HepG2 (cell line): ENCODE data around the gene CPT1B. TPM values are rescaled to one million over a fixed set of nuclear protein-coding genes. Genes with fewer than 3 reads are reported as not detected.

Source experiments
- ATAC-seq: fragments of 200-7000 bp; cut with Tn5 transposase; 3 replicates; pipeline ENCODE4 v1.9.1; 2020; ENCODE audit warnings: mild to moderate bottlenecking, moderate library complexity
- BruUV-seq: library from RNA; stranded (reverse); fragments of 400-500 nt; replicated peaks from 2 replicates; lab custom pipeline; 2021; lab: Mats Ljungman, UMichigan
- CTCF ChIA-PET: fragments of 300-600 bp; formaldehyde crosslinking; extraction: SDS; loops from one replicate; lab custom pipeline; 2021; ENCODE audit warnings: low total read pairs, inconsistent platforms, low intra/inter-chr PET ratio; lab: Yijun Ruan, JAX
- POLR2A ChIA-PET: fragments of 350-600 bp; sonication (Branson Sonifier 250); formaldehyde crosslinking; loops from one replicate; lab custom pipeline; 2020; ENCODE audit warnings: antibody characterized with exemption, inconsistent platforms; lab: Yijun Ruan, JAX
- DNase-seq: peaks from one replicate; pipeline ENCODE4 v3.0.0-alpha.2; 2015; ENCODE audit warnings: low spot score
- FAIRE-seq: peaks from 3 replicates; lab custom pipeline; 2011; peaks lifted over from hg19 to GRCh38; lab: Jason Lieb, UNC
- H2AFZ ChIP-seq: one replicate; pipeline ENCODE4 v1.6.1; 2011; ENCODE audit warnings: low read length, inconsistent platforms
- H3K27ac ChIP-seq: fragments of 300-600 bp; 3 replicates; pipeline ENCODE4 v1.8.0; 2011; ENCODE audit warnings: mixed run types, mild to moderate bottlenecking, mixed read lengths, low read length, inconsistent platforms; ENCODE audit not compliant: insufficient read depth; ENCODE audit errors: extremely low read length
- H3K27me3 ChIP-seq, 2 experiments: fragments of 200-600 bp in 1 of 2; 2 replicates in 1 of 2; 3 replicates in 1 of 2; pipeline versions ENCODE4 v1.6.0 to v1.8.0; 2011; ENCODE audit warnings: low read length in 2 of 2, mild to moderate bottlenecking in 2 of 2, moderate library complexity in 2 of 2, inconsistent platforms in 1 of 2; ENCODE audit not compliant: insufficient read depth in 2 of 2, control insufficient read depth in 1 of 2
- H3K36me3 ChIP-seq, 2 experiments: fragments of 200-600 bp in 1 of 2; replicated peaks in 1 of 2; 2 replicates in 1 of 2; 3 replicates in 1 of 2; pipeline versions ENCODE4 v1.5.1 to v1.8.0; 2011; ENCODE audit warnings: low read length in 2 of 2, inconsistent platforms in 1 of 2; ENCODE audit not compliant: insufficient read depth in 2 of 2, control insufficient read depth in 1 of 2
- H3K4me1 ChIP-seq: 2 replicates; pipeline ENCODE4 v1.5.1; 2012; ENCODE audit warnings: low read length, inconsistent platforms; ENCODE audit not compliant: insufficient read depth
- H3K4me2 ChIP-seq: 2 replicates; pipeline ENCODE4 v1.6.0; 2011; ENCODE audit warnings: low read depth, low read length, inconsistent platforms
- H3K4me3 ChIP-seq, 3 experiments: fragments of 200-600 bp in 1 of 3; sonication (generic), shearing (Covaris generic) in 1 of 3; replicated peaks in 1 of 3; 2 replicates each; pipeline ENCODE4 v1.5.1; 2011 to 2016; ENCODE audit warnings: low read length in 3 of 3, inconsistent platforms in 2 of 3, low read depth in 2 of 3, mild to moderate bottlenecking in 2 of 3, control low read depth in 1 of 3, mixed read lengths in 1 of 3; ENCODE audit not compliant: insufficient read depth in 1 of 3
- H3K79me2 ChIP-seq: one replicate; pipeline ENCODE4 v1.6.1; 2011; ENCODE audit warnings: low read length, inconsistent platforms; ENCODE audit not compliant: insufficient read depth
- H3K9ac ChIP-seq: 2 replicates; pipeline ENCODE4 v1.6.0; 2011; ENCODE audit warnings: mild to moderate bottlenecking, low read depth, low read length, inconsistent platforms; ENCODE audit not compliant: insufficient read depth
- H3K9me3 ChIP-seq: 2 replicates; pipeline ENCODE4 v1.5.1; 2012; ENCODE audit warnings: mild to moderate bottlenecking, low read length
- H4K20me1 ChIP-seq: 2 replicates; pipeline ENCODE4 v1.6.0; 2011; ENCODE audit warnings: inconsistent platforms, mild to moderate bottlenecking, low read length, moderate library complexity; ENCODE audit not compliant: insufficient read depth
- CEBPG ChIP-seq: IDR thresholded peaks from 2 replicates; pipeline ENCODE4 v1.6.1; 2016
- GATAD1 ChIP-seq: IDR thresholded peaks from 2 replicates; pipeline ENCODE4 v1.6.1; 2016; ENCODE audit warnings: missing genetic modification reagents, missing compliant biosample characterization
- MAZ ChIP-seq, 2 experiments: sonication (generic) in 1 of 2; formaldehyde crosslinking in 1 of 2; IDR thresholded peaks; 2 replicates each; pipeline versions ENCODE4 v1.5.0 to v1.6.1; 2012 to 2020; ENCODE audit warnings: low read depth in 2 of 2, mild to moderate bottlenecking in 2 of 2, borderline replicate concordance in 1 of 2, improper control_type of control experiment in 1 of 2, low read length in 1 of 2, missing genetic modification reagents in 1 of 2, moderate library complexity in 1 of 2
- MYC ChIP-seq: sonication (generic); formaldehyde crosslinking; IDR thresholded peaks from 2 replicates; pipeline ENCODE4 v1.9.0; 2021; ENCODE audit warnings: missing genetic modification reagents, borderline replicate concordance
- RARA ChIP-seq: IDR thresholded peaks from 2 replicates; pipeline ENCODE4 v1.6.1; 2016; ENCODE audit warnings: missing genetic modification reagents, missing compliant biosample characterization
- SRY ChIP-seq: sonication (generic); formaldehyde crosslinking; IDR thresholded peaks from 2 replicates; pipeline ENCODE4 v1.8.0; 2022; ENCODE audit warnings: mild to moderate bottlenecking, missing genetic modification reagents
- TOPORS ChIP-seq: sonication (generic); formaldehyde crosslinking; IDR thresholded peaks from 2 replicates; pipeline ENCODE4 v1.8.0; 2023; ENCODE audit warnings: mild to moderate bottlenecking, missing genetic modification reagents
- ZBTB1 ChIP-seq: sonication (generic); formaldehyde crosslinking; IDR thresholded peaks from 2 replicates; pipeline ENCODE4 v1.4.0; 2020; ENCODE audit warnings: missing genetic modification reagents, borderline replicate concordance
- ZNF30 ChIP-seq: sonication (generic); formaldehyde crosslinking; IDR thresholded peaks from 2 replicates; pipeline ENCODE4 v1.5.0; 2020; ENCODE audit warnings: mild to moderate bottlenecking, missing genetic modification reagents
- ZNF552 ChIP-seq: sonication (generic); formaldehyde crosslinking; IDR thresholded peaks from 2 replicates; pipeline ENCODE4 v1.9.0; 2022; ENCODE audit warnings: missing genetic modification reagents, mild to moderate bottlenecking, borderline replicate concordance
- ZNF850 ChIP-seq: sonication (generic); formaldehyde crosslinking; conservative IDR thresholded peaks from 2 replicates; pipeline ENCODE4 v1.9.0; 2021; ENCODE audit warnings: mild to moderate bottlenecking, missing genetic modification reagents
- WGBS: methylation state at CpG from one replicate; pipeline ENCODE4 v1.1.6; 2017; ENCODE audit warnings: low lambda C conversion rate; 5-methylcytosine and 5-hydroxymethylcytosine counted together
- in situ Hi-C: cut with HindIII; loops from 2 replicates; pipeline ENCODE4 v1.10.0; 2017; ENCODE audit warnings: low pct_unique_long_range_greater_than_20kb; ENCODE audit not compliant: extremely low pct_ligation_motif_present
- intact Hi-C: fragments of 100-400 bp; cut with micrococcal nuclease; formaldehyde crosslinking; loops from one replicate; pipeline ENCODE4 v1.10.0; 2022; ENCODE audit not compliant: unreplicated experiment
- polyA plus RNA-seq, 8 experiments: library from polyadenylated mRNA; depleted of rRNA in 3 of 8; stranded (reverse) in 7 of 8; unstranded in 1 of 8; fragments of >200 nt; fragmentation: Illumina TruSeq in 4 of 8; extraction: Trizol in 4 of 8; gene quantifications; 2 replicates each; pipeline versions ENCODE4 v1.2.1 to v1.2.3, GENCODE V29; 2011 to 2016; ENCODE audit warnings: low read depth in 4 of 8, missing spikeins in 1 of 8, mixed read lengths in 1 of 8; ENCODE audit not compliant: insufficient read depth in 1 of 8
- total RNA-seq, 5 experiments: library from RNA; depleted of rRNA; stranded (reverse); fragments of >200 nt; fragmentation: Illumina TruSeq; extraction: Trizol; gene quantifications; 2 replicates each; pipeline ENCODE4 v1.2.3, GENCODE V29; 2016; ENCODE audit warnings: low read depth in 1 of 5
- TF ChIP-seq, protein P1 (sequence below): sonication (generic); formaldehyde crosslinking; IDR thresholded peaks from 2 replicates; pipeline ENCODE4 v1.5.0; 2020; ENCODE audit warnings: mild to moderate bottlenecking, missing genetic modification reagents
- TF ChIP-seq, protein P2 (sequence below): sonication (generic); formaldehyde crosslinking; IDR thresholded peaks from 2 replicates; pipeline ENCODE4 v1.4.0; 2020; ENCODE audit warnings: missing genetic modification reagents, borderline replicate concordance
- TF ChIP-seq, protein P3 (sequence below): sonication (generic); formaldehyde crosslinking; IDR thresholded peaks from 2 replicates; pipeline ENCODE4 v1.5.0; 2020; ENCODE audit warnings: missing genetic modification reagents

Gene CPT1B
- total and polyA plus RNA-seq, 2 of the 13 experiments (the other 11 are each of a cell fraction or from before 2014, with no cell fraction given), result 9.2 to 19.5 TPM

DNA sequence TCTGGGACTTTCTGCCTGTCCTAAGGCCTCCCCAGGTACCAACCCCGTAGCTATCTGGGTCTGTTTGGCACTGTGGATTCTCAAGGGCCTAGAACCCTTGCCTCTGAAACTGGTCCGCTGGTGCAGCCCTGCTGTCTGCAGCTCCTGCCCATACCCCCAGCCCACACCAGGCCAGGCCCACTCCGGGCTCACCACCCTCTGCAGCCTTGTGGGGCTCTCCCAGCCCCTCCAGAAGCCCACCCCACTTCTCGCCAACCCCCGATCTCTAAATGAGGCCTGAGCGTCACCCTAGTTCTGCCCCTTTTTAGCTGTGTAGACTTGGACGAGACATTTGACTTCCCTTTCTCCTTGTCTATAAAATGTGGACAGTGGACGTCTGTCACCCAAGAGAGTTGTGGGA is 27.8 kb downstream of the CPT1B start (continued):
- TF ChIP-seq, protein P1, sequence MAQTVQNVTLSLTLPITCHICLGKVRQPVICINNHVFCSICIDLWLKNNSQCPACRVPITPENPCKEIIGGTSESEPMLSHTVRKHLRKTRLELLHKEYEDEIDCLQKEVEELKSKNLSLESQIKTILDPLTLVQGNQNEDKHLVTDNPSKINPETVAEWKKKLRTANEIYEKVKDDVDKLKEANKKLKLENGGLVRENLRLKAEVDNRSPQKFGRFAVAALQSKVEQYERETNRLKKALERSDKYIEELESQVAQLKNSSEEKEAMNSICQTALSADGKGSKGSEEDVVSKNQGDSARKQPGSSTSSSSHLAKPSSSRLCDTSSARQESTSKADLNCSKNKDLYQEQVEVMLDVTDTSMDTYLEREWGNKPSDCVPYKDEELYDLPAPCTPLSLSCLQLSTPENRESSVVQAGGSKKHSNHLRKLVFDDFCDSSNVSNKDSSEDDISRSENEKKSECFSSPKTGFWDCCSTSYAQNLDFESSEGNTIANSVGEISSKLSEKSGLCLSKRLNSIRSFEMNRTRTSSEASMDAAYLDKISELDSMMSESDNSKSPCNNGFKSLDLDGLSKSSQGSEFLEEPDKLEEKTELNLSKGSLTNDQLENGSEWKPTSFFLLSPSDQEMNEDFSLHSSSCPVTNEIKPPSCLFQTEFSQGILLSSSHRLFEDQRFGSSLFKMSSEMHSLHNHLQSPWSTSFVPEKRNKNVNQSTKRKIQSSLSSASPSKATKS, result no peak
- TF ChIP-seq CEBPG (CRISPR knock-in tag) (no peak), RARA (CRISPR knock-in tag) (no peak), GATAD1 (CRISPR knock-in tag) (no peak)
- TF ChIP-seq, all 625 proteins: peak for 0

DNA sequence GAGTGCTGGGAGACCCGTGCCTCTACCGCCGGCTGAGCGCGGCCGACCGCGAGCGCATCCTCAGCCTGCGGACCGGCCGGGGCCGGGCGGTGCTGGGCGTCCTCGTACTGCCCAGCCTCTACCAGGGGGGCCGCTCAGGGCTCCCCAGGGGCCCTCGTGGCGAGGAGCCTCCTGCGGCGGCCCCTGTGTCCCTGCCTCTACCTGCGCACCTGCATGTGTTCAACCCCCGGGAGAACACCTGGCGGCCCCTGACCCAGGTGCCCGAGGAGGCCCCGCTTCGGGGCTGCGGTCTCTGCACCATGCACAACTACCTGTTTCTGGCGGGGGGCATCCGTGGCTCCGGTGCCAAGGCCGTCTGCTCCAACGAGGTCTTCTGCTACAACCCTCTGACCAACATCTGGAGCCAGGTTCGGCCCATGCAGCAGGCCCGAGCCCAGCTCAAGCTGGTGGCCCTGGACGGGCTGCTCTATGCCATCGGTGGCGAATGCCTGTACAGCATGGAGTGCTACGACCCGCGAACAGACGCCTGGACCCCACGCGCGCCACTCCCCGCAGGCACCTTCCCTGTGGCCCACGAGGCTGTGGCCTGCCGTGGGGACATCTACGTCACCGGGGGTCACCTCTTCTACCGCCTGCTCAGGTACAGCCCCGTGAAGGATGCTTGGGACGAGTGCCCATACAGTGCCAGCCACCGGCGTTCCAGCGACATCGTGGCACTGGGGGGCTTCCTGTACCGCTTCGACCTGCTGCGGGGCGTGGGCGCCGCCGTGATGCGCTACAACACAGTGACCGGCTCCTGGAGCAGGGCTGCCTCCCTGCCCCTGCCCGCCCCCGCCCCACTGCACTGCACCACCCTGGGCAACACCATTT is 29.1 kb downstream of the CPT1B start:
- DNase-seq, result no peak
- no peaks in the 10 kb centered on the region for H3K9me3 ChIP-seq
- no peak for FAIRE-seq
- in situ Hi-C loops, result no loop called here
- H3K36me3 ChIP-seq, result no peaks in the 10 kb centered on the region
- no peak overlapping the region for H3K4me2 ChIP-seq
- whole genome bisulfite sequencing, result 83% methylated on average over 10 of the region's 68 CpGs
- no peak overlapping the region for H3K9ac ChIP-seq
- CTCF ChIA-PET, result no interaction called here
- no peak overlapping the region for H2AFZ ChIP-seq
- H3K27ac ChIP-seq, result no peak overlapping the region
- H3K4me1 ChIP-seq, result peaks cover 24% of the 10 kb centered on the region
- H3K79me2 ChIP-seq, result no peaks in the 10 kb centered on the region
- no peak overlapping the region for H3K4me3 ChIP-seq
- peaks cover 3 to 30% of the 10 kb centered on the region in 2 experiments for H3K27me3 ChIP-seq
- H4K20me1 ChIP-seq, result no peaks in the 10 kb centered on the region
- no peak for TF ChIP-seq SRY (CRISPR knock-in tag)
- TF ChIP-seq ZNF30, result no peak
- TF ChIP-seq ZNF850 (CRISPR knock-in tag), result no peak
- TF ChIP-seq, protein P2, sequence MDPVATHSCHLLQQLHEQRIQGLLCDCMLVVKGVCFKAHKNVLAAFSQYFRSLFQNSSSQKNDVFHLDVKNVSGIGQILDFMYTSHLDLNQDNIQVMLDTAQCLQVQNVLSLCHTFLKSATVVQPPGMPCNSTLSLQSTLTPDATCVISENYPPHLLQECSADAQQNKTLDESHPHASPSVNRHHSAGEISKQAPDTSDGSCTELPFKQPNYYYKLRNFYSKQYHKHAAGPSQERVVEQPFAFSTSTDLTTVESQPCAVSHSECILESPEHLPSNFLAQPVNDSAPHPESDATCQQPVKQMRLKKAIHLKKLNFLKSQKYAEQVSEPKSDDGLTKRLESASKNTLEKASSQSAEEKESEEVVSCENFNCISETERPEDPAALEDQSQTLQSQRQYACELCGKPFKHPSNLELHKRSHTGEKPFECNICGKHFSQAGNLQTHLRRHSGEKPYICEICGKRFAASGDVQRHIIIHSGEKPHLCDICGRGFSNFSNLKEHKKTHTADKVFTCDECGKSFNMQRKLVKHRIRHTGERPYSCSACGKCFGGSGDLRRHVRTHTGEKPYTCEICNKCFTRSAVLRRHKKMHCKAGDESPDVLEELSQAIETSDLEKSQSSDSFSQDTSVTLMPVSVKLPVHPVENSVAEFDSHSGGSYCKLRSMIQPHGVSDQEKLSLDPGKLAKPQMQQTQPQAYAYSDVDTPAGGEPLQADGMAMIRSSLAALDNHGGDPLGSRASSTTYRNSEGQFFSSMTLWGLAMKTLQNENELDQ (CRISPR knock-in tag), result no peak
- TF ChIP-seq MYC (CRISPR knock-in tag), result no peak
- TF ChIP-seq, protein P3, sequence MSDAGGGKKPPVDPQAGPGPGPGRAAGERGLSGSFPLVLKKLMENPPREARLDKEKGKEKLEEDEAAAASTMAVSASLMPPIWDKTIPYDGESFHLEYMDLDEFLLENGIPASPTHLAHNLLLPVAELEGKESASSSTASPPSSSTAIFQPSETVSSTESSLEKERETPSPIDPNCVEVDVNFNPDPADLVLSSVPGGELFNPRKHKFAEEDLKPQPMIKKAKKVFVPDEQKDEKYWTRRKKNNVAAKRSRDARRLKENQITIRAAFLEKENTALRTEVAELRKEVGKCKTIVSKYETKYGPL (CRISPR knock-in tag), result no peak
- no peak for TF ChIP-seq TOPORS
- no peak for TF ChIP-seq ZNF552 (CRISPR knock-in tag)
- TF ChIP-seq ZBTB1 (CRISPR knock-in tag), result no peak
- TF ChIP-seq MAZ (IDR thresholded peaks at IDR 0.05; ENCODE audit: borderline replicate concordance, low read depth, low read length), result no peak
- no peak for TF ChIP-seq MAZ (CRISPR knock-in tag; IDR thresholded peaks at IDR 0.05; ENCODE audit: low read depth)
- TF ChIP-seq, all 625 proteins: peak for 0
- no TSS peak for BruUV-seq
- intact Hi-C loops, result no loop called here
- no peak for ATAC-seq
- POLR2A ChIA-PET, result interaction anchor here (1.2 to 2.4 kb wide), 3 partner anchors 9 to 24 kb away, joined by 4 to 12 read pairs (median 11); partner anchors contain the start of gene SCO2
